ENCODE measurements around the gene LRRC59.

LRRC59 gene

DNA sequence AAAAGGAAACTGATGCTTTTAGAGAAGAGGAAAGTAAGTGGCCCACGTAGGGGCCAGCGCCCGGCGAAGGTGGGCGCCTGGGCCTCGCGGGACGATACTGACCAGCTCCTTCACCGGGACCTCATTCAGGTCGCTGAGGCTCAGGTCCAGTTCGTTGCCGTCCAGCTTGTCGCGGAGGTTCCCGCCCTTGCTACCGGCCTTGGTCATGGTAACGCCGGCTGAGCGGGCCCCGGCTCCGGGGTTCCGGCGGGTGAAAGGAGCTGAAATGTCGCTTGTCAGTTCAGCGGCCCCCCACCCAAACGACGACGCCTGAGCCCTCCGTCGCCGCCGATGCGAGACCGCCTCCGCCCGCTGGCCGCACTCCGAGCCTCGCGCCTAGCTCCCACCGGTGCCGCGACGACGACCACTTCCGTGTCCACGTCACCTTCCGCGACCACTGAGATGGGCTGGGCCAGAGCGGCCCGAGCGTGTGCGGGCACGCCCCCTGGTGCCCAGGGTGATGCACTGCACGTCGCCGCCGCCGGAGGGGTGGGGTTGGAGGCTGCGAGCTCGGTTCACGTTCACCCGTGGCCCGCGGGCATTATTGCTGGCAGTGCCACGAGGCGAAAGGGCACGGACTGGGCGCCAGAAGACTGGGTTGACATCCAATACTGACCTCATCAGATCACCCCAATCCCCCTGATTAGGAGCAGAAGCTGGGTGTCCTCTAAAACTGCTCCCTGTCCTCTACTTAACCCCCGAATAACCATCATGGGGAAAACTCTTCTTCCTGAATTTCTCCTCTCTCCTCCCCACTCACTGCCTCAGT, at the start of gene LRRC59:
TSS of gene LRRC59 (minus strand) at position 413 of the 808 bp plus-strand sequence. CDS start at position 207, 206 bp downstream.
- peaks cover 1% of the 10 kb centered on the region for H3K27me3 Mint-ChIP-seq
- H3K4me1 Mint-ChIP-seq (ENCODE audit: low read depth): peaks cover 42% of the 10 kb centered on the region
- peak within 1 kb of the TSS; percentile 86 for H3K27ac Mint-ChIP-seq
- peaks cover 33% of the 10 kb centered on the region for H3K36me3 Mint-ChIP-seq (ENCODE audit: low read depth)
- peak within 1 kb of the TSS; percentile 78 for H3K4me3 Mint-ChIP-seq
- intact Hi-C loops (cut with micrococcal nuclease): loop anchor here (1.0 kb wide), 2 partner anchors 25 to 29 kb away; partner anchors contain the start of gene ACSF2
- no peaks in the 10 kb centered on the region for H3K9me3 Mint-ChIP-seq

DNA sequence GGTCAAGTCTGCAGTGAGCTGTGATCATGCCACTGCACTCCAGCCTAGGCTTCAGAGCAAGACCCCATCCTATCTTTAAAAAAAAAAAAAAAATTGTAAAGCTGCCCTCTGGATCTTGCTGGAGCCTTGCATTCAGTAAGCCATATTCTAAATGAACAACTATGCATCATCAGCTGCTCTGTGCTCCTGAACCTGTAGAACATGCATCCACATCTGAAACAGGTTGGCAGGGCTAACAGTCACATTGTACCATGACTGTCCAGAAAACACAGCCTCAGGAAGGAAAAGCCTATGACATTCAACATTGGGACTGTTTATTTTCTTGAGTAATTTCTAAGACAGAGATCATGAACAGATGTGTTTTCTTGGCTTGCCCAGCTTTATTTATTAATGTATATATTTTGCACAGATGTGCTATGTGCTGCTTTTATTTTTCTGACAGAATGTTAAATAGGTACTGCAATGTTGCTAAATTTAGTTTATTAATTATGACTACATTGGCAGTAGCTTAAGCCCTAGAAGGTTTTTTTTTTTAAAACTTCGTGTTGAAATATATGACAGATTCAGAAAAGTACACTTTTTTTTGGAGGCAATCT, 48.5 kb upstream of the LRRC59 start:
- Mint-ChIP-seq H3K36me3 (ENCODE audit: low read depth) (peaks cover 58% of the 10 kb centered on the region), H3K4me1 (ENCODE audit: low read depth) (no peaks in the 10 kb centered on the region), H3K27me3 (no peaks in the 10 kb centered on the region), H3K9me3 (no peaks in the 10 kb centered on the region), H3K27ac (no peak overlapping the region), H3K4me3 (no peak overlapping the region)
- intact Hi-C loops (cut with micrococcal nuclease): no loop called here

DNA sequence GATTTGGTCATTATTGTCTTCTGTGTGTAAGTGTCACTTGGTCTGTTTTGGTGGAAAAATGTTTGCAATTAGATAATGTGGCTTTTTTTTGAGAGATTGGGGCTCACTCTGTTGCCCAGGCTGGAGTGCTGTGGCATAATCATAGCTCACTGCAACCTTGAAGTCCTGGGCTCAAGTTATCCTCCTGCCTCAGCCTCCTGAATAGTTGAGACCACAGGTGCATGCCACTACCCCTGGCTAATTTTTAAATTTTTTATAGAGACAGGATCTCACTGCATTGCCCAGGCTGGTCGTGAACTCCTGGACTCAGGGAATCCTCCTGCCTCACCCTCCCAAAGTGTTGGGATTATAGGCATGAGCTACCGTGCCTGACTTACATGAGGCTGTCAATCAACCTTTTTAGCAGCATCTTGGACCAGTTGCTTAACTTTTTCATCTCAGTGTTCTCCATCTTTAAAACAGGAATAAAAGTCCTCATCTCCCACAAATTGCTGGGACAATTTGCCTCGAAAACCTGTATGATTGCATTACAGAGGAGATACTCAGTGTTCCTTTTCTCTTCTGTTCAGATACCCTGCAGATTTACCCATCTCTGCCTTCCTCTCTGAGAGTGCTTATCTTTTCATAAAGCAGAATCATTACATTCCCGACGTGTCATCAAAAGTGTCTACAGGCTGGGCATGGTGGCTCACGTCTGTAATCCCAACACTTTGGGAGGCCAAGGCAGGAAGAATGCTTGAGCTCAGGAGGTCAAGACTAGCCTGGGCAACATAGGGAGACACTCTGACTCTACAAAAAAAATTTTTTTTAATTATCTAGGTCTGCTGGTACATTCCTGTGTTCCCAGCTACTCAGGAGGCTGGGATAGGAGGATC, 47.8 kb upstream of the LRRC59 start:
- Mint-ChIP-seq H3K36me3 (ENCODE audit: low read depth) (peaks cover 58% of the 10 kb centered on the region), H3K4me1 (ENCODE audit: low read depth) (no peaks in the 10 kb centered on the region), H3K9me3 (no peaks in the 10 kb centered on the region), H3K27me3 (no peaks in the 10 kb centered on the region), H3K27ac (no peak overlapping the region), H3K4me3 (no peak overlapping the region)
- intact Hi-C loops (cut with micrococcal nuclease): no loop called here

DNA sequence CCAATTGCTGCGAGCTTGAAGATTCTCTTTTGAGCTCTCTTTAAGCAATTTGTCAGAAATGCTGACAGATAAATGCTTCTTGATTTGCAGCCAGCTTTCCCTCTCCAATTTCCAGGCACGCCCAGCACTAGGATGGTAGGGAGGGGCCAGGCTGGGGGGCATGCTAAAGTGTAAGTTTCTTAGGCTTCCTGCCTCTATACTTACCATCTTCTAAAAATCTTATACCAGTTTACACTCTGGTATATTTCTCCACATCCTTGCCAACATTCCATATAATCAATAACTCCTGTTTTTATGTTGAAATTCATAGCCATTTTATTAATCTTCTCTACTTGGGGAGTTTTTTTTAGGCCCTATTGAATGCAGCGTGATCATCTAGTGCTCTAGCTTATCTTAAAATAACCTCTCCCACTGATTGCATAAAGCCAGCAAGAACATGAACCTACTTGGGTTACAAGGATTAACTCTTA, 46.2 kb upstream of the LRRC59 start:
- H3K27ac Mint-ChIP-seq: no peak overlapping the region
- H3K9me3 Mint-ChIP-seq: no peaks in the 10 kb centered on the region
- H3K4me1 Mint-ChIP-seq (ENCODE audit: low read depth): no peaks in the 10 kb centered on the region
- no peaks in the 10 kb centered on the region for H3K27me3 Mint-ChIP-seq
- H3K36me3 Mint-ChIP-seq (ENCODE audit: low read depth): peaks cover 65% of the 10 kb centered on the region
- intact Hi-C loops (cut with micrococcal nuclease): no loop called here
- H3K4me3 Mint-ChIP-seq: no peak overlapping the region

DNA sequence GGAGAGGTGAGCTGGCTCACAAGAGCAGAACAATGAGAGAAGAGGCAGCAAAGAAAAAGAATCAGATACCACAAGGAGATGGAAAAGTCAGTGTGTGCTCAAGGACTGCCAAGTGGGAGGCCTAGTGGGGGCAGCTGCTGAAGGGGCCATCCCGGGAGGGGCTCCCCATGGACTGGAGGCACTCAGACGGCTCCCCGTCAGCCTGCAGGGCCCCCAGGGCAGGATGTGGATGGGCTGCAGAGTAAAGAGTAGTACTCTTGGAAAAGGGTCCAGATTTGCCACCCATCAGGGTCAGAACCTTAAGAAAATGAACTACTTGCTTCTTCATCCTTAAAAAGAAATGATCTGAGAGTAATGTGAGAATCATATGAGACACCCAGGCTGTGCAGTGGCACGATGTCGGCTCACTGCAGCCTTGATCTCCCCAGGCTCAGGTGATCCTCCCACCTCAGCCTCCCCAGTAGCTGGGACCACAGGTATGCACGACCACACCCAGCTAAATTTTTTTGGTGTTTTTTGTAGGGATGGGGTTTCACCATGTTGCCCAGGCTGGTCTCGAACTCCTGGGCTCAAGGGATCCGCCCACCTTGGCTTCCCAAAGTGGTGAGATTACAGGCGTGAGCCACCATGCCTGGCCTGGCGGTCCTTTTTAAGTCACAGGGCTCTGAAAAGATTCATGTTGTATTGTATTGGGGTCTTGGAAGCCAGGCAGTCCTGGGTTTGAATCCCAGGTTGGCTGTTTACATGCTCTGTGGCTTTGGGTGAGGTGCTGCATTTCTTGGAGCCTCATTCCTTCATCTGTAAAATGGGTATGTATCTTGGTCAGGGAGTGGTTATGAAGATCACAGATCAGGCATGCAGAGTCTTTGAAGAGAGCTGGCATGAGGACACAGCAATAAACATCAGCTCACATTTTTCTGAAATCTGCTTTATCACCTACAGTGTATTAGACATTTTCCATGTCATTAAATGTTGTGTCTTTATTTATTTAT, 43.8 kb upstream of the LRRC59 start:
- H3K36me3 Mint-ChIP-seq (ENCODE audit: low read depth): peaks cover 65% of the 10 kb centered on the region
- intact Hi-C loops (cut with micrococcal nuclease): no loop called here
- H3K4me1 Mint-ChIP-seq (ENCODE audit: low read depth): no peaks in the 10 kb centered on the region
- H3K27me3 Mint-ChIP-seq: no peaks in the 10 kb centered on the region
- H3K27ac Mint-ChIP-seq: no peak overlapping the region
- no peaks in the 10 kb centered on the region for H3K9me3 Mint-ChIP-seq
- H3K4me3 Mint-ChIP-seq: no peak overlapping the region

DNA sequence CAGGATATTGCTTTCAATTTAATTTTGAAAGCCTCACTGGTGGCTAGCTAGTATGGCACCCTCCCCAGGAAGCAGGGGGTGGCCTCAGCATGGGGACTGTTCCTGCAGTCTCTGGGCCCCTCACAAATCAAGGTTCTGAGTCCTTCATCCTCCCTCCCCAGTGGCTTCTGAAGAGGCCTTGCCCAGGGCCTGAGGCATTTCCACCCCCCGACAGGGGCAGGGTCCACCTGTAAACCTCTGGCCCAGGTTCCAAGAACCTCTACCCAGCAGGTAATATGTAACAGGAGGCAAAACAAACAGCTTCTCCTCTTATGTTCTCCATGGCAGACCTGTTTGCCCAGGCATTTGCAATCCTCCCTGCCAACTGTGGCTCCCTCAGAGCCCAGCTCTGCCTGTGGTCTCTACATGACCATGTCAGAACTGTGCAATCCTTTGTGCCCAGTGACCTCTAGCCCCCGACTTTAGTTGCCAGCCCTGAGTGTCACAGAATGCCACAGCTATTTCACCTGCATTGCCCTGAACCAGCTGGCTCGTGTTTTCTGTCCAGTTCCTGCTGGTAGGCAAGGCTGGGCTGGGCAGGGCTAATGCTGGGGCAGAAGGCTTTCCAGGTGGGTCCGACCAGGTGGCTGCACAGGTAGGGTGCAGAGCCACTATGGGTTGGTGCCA, 43.0 kb upstream of the LRRC59 start:
- no peaks in the 10 kb centered on the region for H3K4me1 Mint-ChIP-seq (ENCODE audit: low read depth)
- peaks cover 64% of the 10 kb centered on the region for H3K36me3 Mint-ChIP-seq (ENCODE audit: low read depth)
- H3K27ac Mint-ChIP-seq: no peak overlapping the region
- H3K9me3 Mint-ChIP-seq: no peaks in the 10 kb centered on the region
- intact Hi-C loops (cut with micrococcal nuclease): no loop called here
- no peak overlapping the region for H3K4me3 Mint-ChIP-seq
- H3K27me3 Mint-ChIP-seq: no peaks in the 10 kb centered on the region

DNA sequence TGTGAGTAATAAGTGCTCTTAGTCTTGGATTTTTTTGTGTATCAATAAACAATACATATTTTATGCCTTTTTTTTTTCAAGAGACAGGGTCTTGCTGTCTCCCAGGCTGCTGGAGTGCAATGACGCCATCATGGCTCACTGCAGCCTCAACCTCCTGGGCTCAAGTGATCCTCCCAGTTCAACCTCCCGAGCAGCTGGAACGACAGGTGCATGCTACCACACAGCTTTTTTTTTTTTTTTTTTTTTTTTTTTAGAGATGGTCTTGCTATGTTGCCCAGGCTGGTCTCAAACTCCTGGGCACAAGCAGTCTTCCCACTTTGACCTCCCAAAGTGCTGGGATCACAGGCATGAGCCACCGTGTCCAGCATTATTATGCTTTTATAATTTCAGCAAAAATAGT, 41.7 kb upstream of the LRRC59 start:
- H3K27me3 Mint-ChIP-seq: no peaks in the 10 kb centered on the region
- intact Hi-C loops (cut with micrococcal nuclease): no loop called here
- no peak overlapping the region for H3K27ac Mint-ChIP-seq
- H3K4me1 Mint-ChIP-seq (ENCODE audit: low read depth): no peaks in the 10 kb centered on the region
- H3K4me3 Mint-ChIP-seq: no peak overlapping the region
- H3K9me3 Mint-ChIP-seq: no peaks in the 10 kb centered on the region
- H3K36me3 Mint-ChIP-seq (ENCODE audit: low read depth): peaks cover 66% of the 10 kb centered on the region

DNA sequence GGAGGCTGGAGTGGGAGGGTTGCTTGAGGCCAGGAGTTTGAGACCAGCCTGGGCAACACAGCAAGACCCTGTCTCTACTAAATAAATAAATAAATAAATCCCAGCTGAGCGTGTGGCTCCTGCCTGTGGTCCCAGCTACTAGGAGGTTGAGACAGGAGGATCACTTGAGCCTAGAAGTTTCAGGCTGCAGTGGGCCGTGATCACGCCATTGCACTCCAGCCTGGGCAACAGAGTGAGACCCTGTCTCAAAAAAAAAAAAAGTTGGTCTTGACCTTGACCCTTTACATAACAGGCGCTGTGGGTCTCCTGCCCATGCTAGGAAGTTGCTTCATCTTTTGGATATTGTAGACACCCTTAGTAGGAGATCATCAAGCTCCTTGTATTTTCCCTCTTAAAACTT, 40.1 kb upstream of the LRRC59 start:
- no peaks in the 10 kb centered on the region for H3K27me3 Mint-ChIP-seq
- no peak overlapping the region for H3K27ac Mint-ChIP-seq
- peaks cover 71% of the 10 kb centered on the region for H3K36me3 Mint-ChIP-seq (ENCODE audit: low read depth)
- H3K9me3 Mint-ChIP-seq: no peaks in the 10 kb centered on the region
- no peak overlapping the region for H3K4me3 Mint-ChIP-seq
- H3K4me1 Mint-ChIP-seq (ENCODE audit: low read depth): no peaks in the 10 kb centered on the region
- intact Hi-C loops (cut with micrococcal nuclease): no loop called here

DNA sequence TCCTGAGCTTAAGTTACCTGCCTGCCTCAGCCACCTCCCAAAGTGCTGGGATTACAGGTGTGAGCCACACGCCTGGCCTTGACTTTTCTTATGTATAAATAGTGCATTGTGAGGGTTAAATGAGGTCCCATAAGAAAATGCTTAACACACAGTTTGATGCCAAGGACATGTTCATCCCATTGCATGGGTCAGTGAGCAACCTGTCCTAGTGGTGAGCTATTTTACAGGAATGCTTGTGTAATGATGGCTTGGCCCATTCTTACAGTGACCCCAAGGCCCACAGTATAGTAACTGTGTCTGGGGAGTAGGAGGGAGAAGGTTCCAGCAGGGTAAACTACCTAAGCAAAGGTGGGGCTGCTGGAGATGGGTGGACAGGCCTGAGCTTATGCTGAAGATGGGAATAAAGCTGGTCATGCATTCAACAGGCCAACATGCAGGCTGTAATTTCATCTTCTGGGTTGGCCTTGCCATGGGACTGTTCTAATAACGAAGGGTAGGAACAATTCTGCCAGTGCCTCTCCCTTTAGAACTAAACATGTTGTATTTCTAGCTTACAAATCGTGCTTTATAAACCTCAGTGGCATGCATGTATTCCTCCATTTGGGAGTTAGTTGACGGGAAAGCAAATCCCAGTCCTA, 34.9 kb upstream of the LRRC59 start:
- Mint-ChIP-seq H3K4me1 (ENCODE audit: low read depth) (peaks cover 19% of the 10 kb centered on the region), H3K27me3 (no peaks in the 10 kb centered on the region), H3K4me3 (no peak overlapping the region), H3K27ac (no peak overlapping the region), H3K36me3 (ENCODE audit: low read depth) (peaks cover 85% of the 10 kb centered on the region), H3K9me3 (no peaks in the 10 kb centered on the region)
- intact Hi-C loops (cut with micrococcal nuclease): no loop called here

DNA sequence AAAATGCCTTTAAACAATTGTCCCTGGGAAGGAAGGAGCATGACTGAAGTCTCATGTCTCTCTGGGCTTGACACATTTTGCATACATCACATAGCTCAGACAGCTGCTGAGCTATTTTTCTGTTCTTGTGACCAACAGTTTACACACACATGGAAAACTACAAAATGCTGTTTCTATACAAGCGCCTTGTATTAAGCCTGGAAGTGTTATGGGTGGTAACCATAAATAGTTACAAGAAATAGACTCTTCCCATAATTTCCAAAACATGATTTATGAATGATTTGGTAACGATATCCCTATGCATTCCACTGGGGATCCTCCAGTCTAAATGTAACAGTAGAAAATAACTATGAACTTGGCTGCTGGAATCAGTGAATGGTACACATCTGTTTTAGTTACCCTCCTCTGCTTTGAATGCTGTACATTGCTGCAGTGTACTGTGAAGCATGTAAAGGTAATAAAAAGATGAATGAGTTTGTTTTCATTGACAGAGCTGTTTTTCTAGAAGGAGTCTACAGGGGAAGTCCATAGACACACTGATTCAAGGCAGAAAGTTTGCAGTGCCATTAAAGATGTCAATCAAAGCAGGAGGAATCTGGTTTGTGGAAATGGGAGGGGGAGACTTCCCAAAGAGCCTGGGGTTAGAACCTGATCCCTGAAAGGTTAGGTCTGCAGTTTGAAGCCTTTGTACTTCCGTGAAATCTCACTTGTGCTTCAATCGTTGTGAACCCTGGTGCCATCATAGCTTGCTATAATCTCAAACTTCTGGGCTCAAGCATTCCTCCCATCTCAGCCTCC, 33.7 kb upstream of the LRRC59 start:
- Mint-ChIP-seq H3K27ac (no peak overlapping the region), H3K36me3 (ENCODE audit: low read depth) (peaks cover 81% of the 10 kb centered on the region), H3K27me3 (no peaks in the 10 kb centered on the region), H3K4me3 (no peak overlapping the region), H3K4me1 (ENCODE audit: low read depth) (peaks cover 25% of the 10 kb centered on the region), H3K9me3 (no peaks in the 10 kb centered on the region)
- intact Hi-C loops (cut with micrococcal nuclease): no loop called here

DNA sequence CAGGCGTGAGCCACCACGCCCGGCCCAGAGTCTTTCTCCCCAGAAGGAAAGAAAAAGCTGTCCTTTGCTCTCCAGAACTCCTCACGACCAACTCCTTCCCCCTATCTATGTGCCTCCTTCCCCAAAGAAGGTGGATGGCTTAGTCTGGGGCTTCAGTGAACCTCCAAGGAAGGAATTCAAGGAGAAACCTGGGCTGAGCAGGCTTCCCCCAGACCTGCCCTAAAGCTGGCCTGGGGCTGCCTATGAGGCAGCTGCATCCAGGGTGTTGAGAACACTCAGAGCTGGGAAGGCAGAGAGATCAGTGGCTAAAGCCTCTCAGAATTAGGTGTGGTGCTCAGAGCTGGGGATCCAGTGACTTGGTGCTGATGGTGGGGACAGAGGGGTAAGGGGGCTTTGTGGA, 32.5 kb upstream of the LRRC59 start:
- Mint-ChIP-seq H3K36me3 (ENCODE audit: low read depth) (peaks cover 72% of the 10 kb centered on the region), H3K4me3 (no peak overlapping the region), H3K4me1 (ENCODE audit: low read depth) (peaks cover 36% of the 10 kb centered on the region), H3K27ac (no peak overlapping the region), H3K9me3 (no peaks in the 10 kb centered on the region), H3K27me3 (no peaks in the 10 kb centered on the region)
- intact Hi-C loops (cut with micrococcal nuclease): no loop called here
